Coronary artery (tissue), 2 donors: ENCODE results near the gene SNX13.

Experiments
- DNase-seq: peaks from one replicate; pipeline ENCODE4 v3.0.0-alpha.2; 2017; ENCODE audit warnings: low spot score
- H3K27ac ChIP-seq, 2 donors: fragments of 200-600 bp; sonication (generic); one replicate each; pipeline ENCODE4 v1.5.1; 2016 to 2019
- H3K4me3 ChIP-seq: fragments of 200-600 bp; sonication (generic); 2 replicates; pipeline ENCODE4 v1.5.1; 2016; ENCODE audit warnings: mild to moderate bottlenecking, moderate library complexity
- CTCF ChIP-seq: fragments of 200-600 bp; sonication (generic); IDR thresholded peaks from one replicate; pipeline ENCODE4 v1.5.1; 2019; ENCODE audit warnings: antibody characterized with exemption

Gene SNX13

GRCh38 chr7:17983221-17984062, 43.1 kb upstream of the SNX13 start:
- no peak for TF ChIP-seq CTCF
- no peak for DNase-seq
- H3K27ac ChIP-seq, result peak overlapping the region in 1 of 2 donors; percentile 60
- H3K4me3 ChIP-seq, result no peak overlapping the region

GRCh38 chr7:17976952-17977351, 36.7 kb upstream of the SNX13 start:
- no peak for DNase-seq
- H3K4me3 ChIP-seq, result no peak overlapping the region
- no peak overlapping the region for H3K27ac ChIP-seq
- no peak for TF ChIP-seq CTCF

- no peak overlapping the region for H3K4me3 ChIP-seq
- TF ChIP-seq CTCF, result no peak
- no peak for DNase-seq
- H3K27ac ChIP-seq, result no peak overlapping the region
Observed at GRCh38 chr7:17971411-17971810, 31.1 kb upstream of the SNX13 start.

GRCh38 chr7:17968791-17969715, 28.8 kb upstream of the SNX13 start:
- no peak overlapping the region for H3K27ac ChIP-seq
- H3K4me3 ChIP-seq, result no peak overlapping the region
- no peak for TF ChIP-seq CTCF
- DNase-seq, result no peak

GRCh38 chr7:17966706-17967105, 26.4 kb upstream of the SNX13 start:
- no peak for DNase-seq
- no peak overlapping the region for H3K27ac ChIP-seq
- TF ChIP-seq CTCF, result no peak
- no peak overlapping the region for H3K4me3 ChIP-seq

- no peak for DNase-seq
- Histone ChIP-seq H3K4me3 (no peak overlapping the region), H3K27ac (no peak overlapping the region)
- TF ChIP-seq CTCF, result no peak
Observed at GRCh38 chr7:17965603-17966002, 25.3 kb upstream of the SNX13 start.
